ENCODE measurements around the gene TOMM40L.
"Not testable (repeated sequence)": the region's sequence is repeated elsewhere in the genome, so short reads cannot be mapped to it uniquely, and the experiment has no call there.

Gene TOMM40L

GRCh38 chr1:161219078-161219892 is 6.6 kb upstream of the TOMM40L start:
- Histone ChIP-seq H3K36me3 (replicated peaks) (peaks cover 3% of the 10 kb centered on the region), H3K27me3 (ENCODE audit: low read depth) (no peaks in the 10 kb centered on the region), H3K4me3 (no peak overlapping the region), H3K4me1 (no peaks in the 10 kb centered on the region), H3K9me3 (no peaks in the 10 kb centered on the region)
- DNase-seq (ENCODE audit: low spot score in 2 of 2) = no peak
- in situ Hi-C loops (cut with MboI; ENCODE audit: low sequenced_read_pairs) = no loop called here

GRCh38 chr1:161220002-161220401 is 5.9 kb upstream of the TOMM40L start:
- no peaks in the 10 kb centered on the region for H3K27me3 ChIP-seq (ENCODE audit: low read depth)
- no peak overlapping the region for H3K4me3 ChIP-seq
- H3K4me1 ChIP-seq = no peaks in the 10 kb centered on the region; the same call in 1 of the 2 replicates
- DNase-seq (ENCODE audit: low spot score in 2 of 2) = no peak
- in situ Hi-C loops (cut with MboI; ENCODE audit: low sequenced_read_pairs) = no loop called here
- no peaks in the 10 kb centered on the region; the same call in 1 of the 2 replicates for H3K9me3 ChIP-seq
- no peaks in the 10 kb centered on the region for H3K36me3 ChIP-seq (replicated peaks)

GRCh38 chr1:161222175-161223019 is 3.5 kb upstream of the TOMM40L start:
- Histone ChIP-seq H3K4me3 (no peak overlapping the region), H3K36me3 (replicated peaks) (no peaks in the 10 kb centered on the region), H3K27me3 (ENCODE audit: low read depth) (no peaks in the 10 kb centered on the region), H3K4me1 (peaks cover 11% of the 10 kb centered on the region), H3K9me3 (peaks cover 2% of the 10 kb centered on the region; the same call in 1 of the 2 replicates)
- DNase-seq (ENCODE audit: low spot score in 2 of 2) = no peak
- in situ Hi-C loops (cut with MboI; ENCODE audit: low sequenced_read_pairs) = no loop called here

- peaks cover 11% of the 10 kb centered on the region for H3K4me1 ChIP-seq
- peaks cover 2% of the 10 kb centered on the region; the same call in 1 of the 2 replicates for H3K9me3 ChIP-seq
- no peaks in the 10 kb centered on the region for H3K27me3 ChIP-seq (ENCODE audit: low read depth)
- DNase-seq (ENCODE audit: low spot score in 2 of 2) = no peak
- H3K4me3 ChIP-seq = no peak overlapping the region
- in situ Hi-C loops (cut with MboI; ENCODE audit: low sequenced_read_pairs) = no loop called here
- peaks cover 13% of the 10 kb centered on the region for H3K36me3 ChIP-seq (replicated peaks)
These were observed 1.8 kb upstream of the TOMM40L start for GRCh38 chr1:161223805-161224694.

GRCh38 chr1:161224695-161225087 is 1.2 kb upstream of the TOMM40L start:
- in situ Hi-C loops (cut with MboI; ENCODE audit: low sequenced_read_pairs) = loop anchor here (5.0 kb wide), 1 partner anchor 158 kb away; no protein-coding TSS in a partner anchor
- Histone ChIP-seq H3K36me3 (replicated peaks) (peaks cover 20% of the 10 kb centered on the region), H3K4me1 (peaks cover 11% of the 10 kb centered on the region)
- H3K27me3 ChIP-seq (ENCODE audit: low read depth); H3K9me3 ChIP-seq; DNase-seq (ENCODE audit: low spot score in 2 of 2); H3K4me3 ChIP-seq: not testable (repeated sequence)

- H3K4me1 ChIP-seq = peaks cover 11% of the 10 kb centered on the region
- peaks cover 2% of the 10 kb centered on the region; the same call in 1 of the 2 replicates for H3K9me3 ChIP-seq
- 0 out of 2 replicates have a peak overlapping the region, but pooled peaks have one; percentile 0 for H3K4me3 ChIP-seq
- peaks cover 20% of the 10 kb centered on the region for H3K36me3 ChIP-seq (replicated peaks)
- no peak for DNase-seq (ENCODE audit: low spot score in 2 of 2)
- no peaks in the 10 kb centered on the region for H3K27me3 ChIP-seq (ENCODE audit: low read depth)
- in situ Hi-C loops (cut with MboI; ENCODE audit: low sequenced_read_pairs) = loop anchor here (5.0 kb wide), 1 partner anchor 157 kb away; no protein-coding TSS in a partner anchor
These were observed 704 bp upstream of the TOMM40L start for GRCh38 chr1:161225178-161225533.

- in situ Hi-C loops (cut with MboI; ENCODE audit: low sequenced_read_pairs) = loop anchor here (5.0 kb wide), 1 partner anchor 156 kb away; no protein-coding TSS in a partner anchor
- H3K27me3 ChIP-seq (ENCODE audit: low read depth) = no peaks in the 10 kb centered on the region
- peak; percentile 22 to 38 for DNase-seq (ENCODE audit: low spot score in 2 of 2)
- H3K4me3 ChIP-seq = peak overlapping the region; percentile 69
- peaks cover 2% of the 10 kb centered on the region; the same call in 1 of the 2 replicates for H3K9me3 ChIP-seq
- peaks cover 11% of the 10 kb centered on the region for H3K4me1 ChIP-seq
- peaks cover 20% of the 10 kb centered on the region for H3K36me3 ChIP-seq (replicated peaks)
These were observed 456 bp downstream of the TOMM40L start for GRCh38 chr1:161226320-161226711.

GRCh38 chr1:161226759-161227158 is 899 bp downstream of the TOMM40L start:
- in situ Hi-C loops (cut with MboI; ENCODE audit: low sequenced_read_pairs) = loop anchor here (5.0 kb wide), 1 partner anchor 156 kb away; no protein-coding TSS in a partner anchor
- peaks cover 11% of the 10 kb centered on the region for H3K4me1 ChIP-seq
- H3K27me3 ChIP-seq (ENCODE audit: low read depth) = no peaks in the 10 kb centered on the region
- H3K9me3 ChIP-seq = peaks cover 2% of the 10 kb centered on the region; the same call in 1 of the 2 replicates
- H3K36me3 ChIP-seq (replicated peaks) = peaks cover 20% of the 10 kb centered on the region
- H3K4me3 ChIP-seq = peak overlapping the region; percentile 69
- DNase-seq (ENCODE audit: low spot score in 2 of 2) = no peak

GRCh38 chr1:161227196-161227871 is 1.5 kb downstream of the TOMM40L start:
- peak; percentile 73 to 93 for DNase-seq (ENCODE audit: low spot score in 2 of 2)
- Histone ChIP-seq H3K4me1 (peaks cover 11% of the 10 kb centered on the region), H3K27me3 (ENCODE audit: low read depth) (no peaks in the 10 kb centered on the region), H3K9me3 (peaks cover 2% of the 10 kb centered on the region; the same call in 1 of the 2 replicates), H3K4me3 (peak overlapping the region; percentile 69), H3K36me3 (replicated peaks) (peaks cover 20% of the 10 kb centered on the region)
- in situ Hi-C loops (cut with MboI; ENCODE audit: low sequenced_read_pairs) = loop anchor here (5.0 kb wide), 1 partner anchor 155 kb away; no protein-coding TSS in a partner anchor

- Histone ChIP-seq H3K4me3 (no peak overlapping the region), H3K9me3 (peaks cover 2% of the 10 kb centered on the region; the same call in 1 of the 2 replicates), H3K27me3 (ENCODE audit: low read depth) (no peaks in the 10 kb centered on the region), H3K36me3 (replicated peaks) (peaks cover 20% of the 10 kb centered on the region), H3K4me1 (peaks cover 11% of the 10 kb centered on the region)
- in situ Hi-C loops (cut with MboI; ENCODE audit: low sequenced_read_pairs) = loop anchor here (5.0 kb wide), 1 partner anchor 154 kb away; no protein-coding TSS in a partner anchor
- DNase-seq (ENCODE audit: low spot score in 2 of 2) = no peak
These were observed 2.2 kb downstream of the TOMM40L start for GRCh38 chr1:161228032-161228431.

- Histone ChIP-seq H3K36me3 (replicated peaks) (peaks cover 20% of the 10 kb centered on the region), H3K4me1 (peaks cover 11% of the 10 kb centered on the region), H3K4me3 (no peak overlapping the region), H3K27me3 (ENCODE audit: low read depth) (no peaks in the 10 kb centered on the region), H3K9me3 (peaks cover 2% of the 10 kb centered on the region; the same call in 1 of the 2 replicates)
- no peak for DNase-seq (ENCODE audit: low spot score in 2 of 2)
- in situ Hi-C loops (cut with MboI; ENCODE audit: low sequenced_read_pairs) = loop anchor here (5.0 kb wide), 1 partner anchor 152 kb away; no protein-coding TSS in a partner anchor
These were observed 4.0 kb downstream of the TOMM40L start for GRCh38 chr1:161229896-161230295.

GRCh38 chr1:161230762-161231161 is 4.9 kb downstream of the TOMM40L start:
- Histone ChIP-seq H3K4me1 (peaks cover 6% of the 10 kb centered on the region), H3K9me3 (no peaks in the 10 kb centered on the region), H3K36me3 (replicated peaks) (peaks cover 20% of the 10 kb centered on the region), H3K27me3 (ENCODE audit: low read depth) (no peaks in the 10 kb centered on the region), H3K4me3 (no peak overlapping the region)
- in situ Hi-C loops (cut with MboI; ENCODE audit: low sequenced_read_pairs) = no loop called here
- DNase-seq (ENCODE audit: low spot score in 2 of 2) = no peak

Data from HAP-1 (cell line).